Fibroblast of lung (primary cell): ENCODE measurements around the gene TSPYL4.

Experiments used
- EZH2 ChIP-seq: IDR thresholded peaks from 2 replicates; pipeline ENCODE4 v1.5.1; 2012; ENCODE audit warnings: low read length, control low read depth, mild to moderate bottlenecking; ENCODE audit errors: missing control alignments
- TF ChIP-seq, protein P1 (sequence below), 2 donors: IDR thresholded peaks in 1 of 2; conservative IDR thresholded peaks in 1 of 2; 1 replicate in 1 of 2; 2 replicates in 1 of 2; pipeline ENCODE4 v1.5.1; 2011 to 2012; ENCODE audit warnings: low read length in 2 of 2, control low read depth in 1 of 2, inconsistent platforms in 1 of 2, low read depth in 1 of 2, mild to moderate bottlenecking in 1 of 2

DNA sequence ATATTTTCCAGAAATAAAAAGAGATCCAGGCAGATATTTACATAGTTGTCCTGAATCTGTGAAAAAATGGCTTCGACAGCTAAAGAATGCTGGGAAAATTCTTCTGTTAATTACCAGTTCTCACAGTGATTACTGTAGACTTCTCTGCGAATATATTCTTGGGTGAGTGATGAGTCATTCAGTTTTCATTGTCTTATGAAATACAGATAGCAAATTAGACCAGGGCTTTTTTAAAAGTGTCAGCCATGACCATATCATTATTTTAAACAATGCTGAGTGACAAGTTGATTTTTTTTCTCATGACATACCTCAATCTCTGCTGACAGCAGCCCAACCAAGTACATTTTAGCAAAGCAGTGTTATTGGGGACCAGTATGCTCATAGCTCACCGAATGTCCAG, 32.8 kb downstream of the TSPYL4 start:
- TF ChIP-seq, protein P1, sequence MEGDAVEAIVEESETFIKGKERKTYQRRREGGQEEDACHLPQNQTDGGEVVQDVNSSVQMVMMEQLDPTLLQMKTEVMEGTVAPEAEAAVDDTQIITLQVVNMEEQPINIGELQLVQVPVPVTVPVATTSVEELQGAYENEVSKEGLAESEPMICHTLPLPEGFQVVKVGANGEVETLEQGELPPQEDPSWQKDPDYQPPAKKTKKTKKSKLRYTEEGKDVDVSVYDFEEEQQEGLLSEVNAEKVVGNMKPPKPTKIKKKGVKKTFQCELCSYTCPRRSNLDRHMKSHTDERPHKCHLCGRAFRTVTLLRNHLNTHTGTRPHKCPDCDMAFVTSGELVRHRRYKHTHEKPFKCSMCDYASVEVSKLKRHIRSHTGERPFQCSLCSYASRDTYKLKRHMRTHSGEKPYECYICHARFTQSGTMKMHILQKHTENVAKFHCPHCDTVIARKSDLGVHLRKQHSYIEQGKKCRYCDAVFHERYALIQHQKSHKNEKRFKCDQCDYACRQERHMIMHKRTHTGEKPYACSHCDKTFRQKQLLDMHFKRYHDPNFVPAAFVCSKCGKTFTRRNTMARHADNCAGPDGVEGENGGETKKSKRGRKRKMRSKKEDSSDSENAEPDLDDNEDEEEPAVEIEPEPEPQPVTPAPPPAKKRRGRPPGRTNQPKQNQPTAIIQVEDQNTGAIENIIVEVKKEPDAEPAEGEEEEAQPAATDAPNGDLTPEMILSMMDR (conservative IDR thresholded peaks at IDR 0.05 in 1 of 2, IDR thresholded peaks at IDR 0.05 in 1 of 2; ENCODE audit: low read depth in 1 of 2, low read length in 2 of 2), result no peak
- TF ChIP-seq EZH2, result no peak
